Activated naive CD4-positive, alpha-beta T cell treated with Interleukin-2 at 50 U/mL for 16 hours (primary cell): ENCODE measurements around the gene CCDC50.

Experiments
- DNase-seq: peaks from one replicate; pipeline ENCODE4 v3.0.0-alpha.2; 2020

CCDC50 gene

DNA sequence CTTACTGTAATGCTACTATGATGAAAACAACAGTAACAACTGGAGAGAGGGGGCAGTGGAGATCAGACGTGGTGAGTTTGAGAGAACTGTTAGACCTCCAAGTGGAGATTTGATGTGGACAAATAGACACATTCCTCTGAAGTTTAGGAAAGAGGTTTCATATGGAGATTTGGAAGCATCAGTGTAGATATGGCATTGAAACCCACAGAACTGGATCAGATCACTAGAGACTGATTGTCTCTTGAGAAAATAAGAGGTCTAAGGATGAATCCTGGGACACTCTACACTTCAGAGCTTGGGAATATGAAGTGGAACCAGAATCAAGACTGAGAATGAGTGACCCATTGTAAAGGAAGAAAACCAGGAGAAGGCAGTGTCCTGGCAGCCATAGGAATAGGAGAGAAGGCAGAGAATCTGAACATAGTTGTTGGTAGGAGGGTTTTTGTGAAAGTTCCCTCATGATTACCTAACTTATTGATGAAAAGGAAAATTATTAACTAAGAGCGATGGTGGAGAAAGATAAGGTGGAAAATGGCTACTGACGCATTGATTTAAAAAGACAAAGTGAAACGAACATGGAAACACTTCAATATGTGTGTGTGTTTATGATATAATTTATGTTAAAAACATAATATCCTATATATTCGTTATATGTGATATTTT lies 102.1 kb downstream of the CCDC50 start:
- no peak for DNase-seq

DNA sequence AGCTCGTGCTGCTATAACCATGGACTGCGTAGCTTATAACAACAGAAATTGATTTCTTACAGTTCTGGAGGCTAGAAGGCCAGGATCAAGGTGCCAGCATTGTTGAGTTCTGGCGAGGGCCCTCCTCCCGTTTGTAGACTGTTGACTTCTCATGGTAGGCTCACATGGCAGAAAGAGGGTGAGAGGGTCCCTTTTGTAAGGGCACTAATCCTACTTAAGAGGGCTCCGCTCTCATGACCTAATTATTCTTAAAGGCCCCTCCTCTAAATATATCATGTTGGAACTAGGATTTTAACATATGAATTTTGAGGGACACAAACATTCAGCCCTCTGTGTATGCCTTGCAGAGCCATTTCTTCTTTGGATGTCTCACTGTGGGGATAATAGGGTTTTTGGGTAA lies 103.0 kb downstream of the CCDC50 start:
- DNase-seq = no peak

DNA sequence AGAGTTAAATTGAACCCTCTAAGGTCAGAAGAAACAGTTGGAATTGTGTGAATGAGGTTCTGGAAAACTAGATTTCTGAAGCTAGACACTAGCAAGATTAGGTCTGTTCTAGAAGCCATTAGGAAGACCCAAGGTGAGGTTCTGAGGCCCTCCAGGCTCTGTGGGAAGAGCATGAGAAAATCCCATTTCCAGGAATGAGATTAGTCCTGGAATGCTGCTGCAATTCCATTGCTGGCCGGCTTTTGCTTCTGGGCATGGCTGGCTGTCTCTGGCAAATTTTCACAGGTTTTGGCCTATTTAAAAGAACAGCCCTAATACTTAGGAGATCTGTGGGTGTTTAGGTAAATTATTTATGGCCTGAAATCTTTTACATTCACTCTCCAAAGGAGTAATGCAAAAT lies 104.8 kb downstream of the CCDC50 start:
- no peak for DNase-seq

DNA sequence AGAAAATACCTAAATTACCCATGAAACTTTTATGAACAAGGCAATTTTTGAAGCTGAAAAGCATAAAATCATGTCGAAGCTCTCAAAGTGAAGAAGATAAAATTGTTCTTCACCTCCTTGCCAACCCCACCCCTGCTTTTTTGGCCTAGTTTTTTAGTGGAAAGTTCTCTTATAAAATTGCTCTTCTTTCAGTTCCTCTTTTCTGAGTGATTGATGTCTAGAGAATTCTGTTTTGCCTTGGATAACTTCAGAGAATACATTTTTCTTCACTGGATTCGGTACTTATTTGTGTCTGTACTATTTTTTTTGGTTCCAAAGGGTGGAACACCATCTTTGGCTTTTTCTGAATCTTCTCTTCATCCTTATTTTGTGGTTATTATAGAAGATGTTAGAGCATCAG lies 106.8 kb downstream of the CCDC50 start:
- DNase-seq = no peak

DNA sequence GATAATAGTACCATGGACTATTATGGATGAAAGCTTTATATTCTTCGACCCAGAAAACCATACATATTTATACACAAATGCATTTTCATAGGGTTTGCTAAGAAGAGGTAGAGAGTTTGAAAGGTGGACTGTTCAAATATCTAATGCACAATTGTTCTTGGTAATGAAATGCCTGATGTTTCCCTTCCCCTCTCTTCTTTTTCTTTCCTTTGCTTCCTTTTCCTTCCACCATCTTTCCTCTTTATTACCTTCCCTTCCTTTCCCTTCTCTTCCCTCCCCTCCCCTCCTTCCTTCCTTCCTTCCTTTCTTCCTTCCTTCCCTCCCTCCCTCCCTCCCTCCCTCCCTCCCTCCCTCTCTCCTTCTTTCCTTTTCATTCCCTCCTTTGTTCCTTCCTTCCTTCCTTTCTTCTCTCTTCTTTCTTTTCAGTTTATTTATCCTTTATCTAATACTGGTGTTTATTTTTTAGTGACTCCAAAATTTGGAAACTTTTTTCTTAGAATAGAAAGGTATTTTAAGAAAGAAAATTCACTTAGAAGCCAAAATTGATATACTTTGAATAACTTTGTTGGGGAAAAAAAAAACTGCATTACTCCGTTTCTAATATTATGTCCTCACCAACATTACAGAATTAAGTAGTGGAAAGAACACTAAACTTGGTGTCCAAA lies 109.1 kb downstream of the CCDC50 start:
- DNase-seq = no peak

DNA sequence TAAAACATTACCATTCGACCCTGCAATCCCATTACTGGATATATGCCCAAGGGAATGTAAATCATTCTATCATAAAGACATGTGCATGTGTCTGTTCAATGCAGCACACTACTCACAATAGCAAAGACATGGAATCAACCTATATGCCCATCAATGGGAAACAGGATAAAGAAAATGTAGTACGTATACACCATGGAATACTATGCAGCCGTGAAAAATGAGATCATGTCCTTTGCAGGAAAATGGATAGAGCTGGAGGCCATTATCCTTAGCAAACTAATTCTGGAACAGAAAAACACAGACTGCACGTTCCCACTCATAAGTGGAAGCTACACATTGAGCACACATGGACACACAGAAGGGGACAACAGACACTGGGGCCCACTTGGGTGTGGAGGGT lies 111.3 kb downstream of the CCDC50 start:
- no peak for DNase-seq

DNA sequence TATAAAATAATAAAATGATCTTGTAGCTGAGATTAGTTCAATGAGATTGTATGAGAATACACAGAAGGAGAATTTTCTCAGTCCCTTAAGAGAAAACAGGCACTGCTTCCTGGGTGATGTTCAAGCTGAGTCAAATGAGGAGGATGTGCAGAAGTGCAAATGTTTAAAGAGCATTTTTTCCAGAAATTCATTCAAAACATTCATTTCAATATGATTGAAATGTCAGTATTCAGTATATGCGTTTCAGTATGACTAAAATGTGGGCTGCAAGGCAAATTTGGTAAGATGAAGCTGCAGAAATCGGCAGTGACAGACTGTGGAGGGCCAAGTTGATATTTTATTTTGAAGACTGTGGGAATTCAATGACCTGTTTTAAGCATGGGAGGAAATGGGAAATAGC lies 112.5 kb downstream of the CCDC50 start:
- no peak for DNase-seq

DNA sequence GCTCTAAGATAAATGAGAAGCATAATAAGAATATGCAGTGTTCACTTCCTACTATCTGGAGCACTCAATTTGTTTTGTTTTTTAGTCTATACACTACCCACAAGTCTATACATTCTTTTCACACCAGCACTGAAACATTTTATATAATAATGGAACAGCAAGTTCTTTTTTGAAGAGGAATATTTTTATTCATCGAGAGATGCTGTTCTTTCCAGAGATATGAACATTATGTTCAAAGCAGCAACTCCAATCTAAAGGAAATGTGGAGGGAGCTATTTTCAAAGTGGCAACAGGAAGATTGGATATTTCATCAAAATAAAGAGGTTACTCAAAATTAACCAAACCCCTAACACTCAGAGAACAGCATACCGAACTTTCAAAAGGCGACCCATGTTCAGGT lies 115.4 kb downstream of the CCDC50 start:
- no peak for DNase-seq
